Suprapubic skin (tissue), 4 donors: Measurements from ENCODE around the gene PHRF1. TPM values are rescaled to one million over a fixed set of nuclear protein-coding genes. Genes with fewer than 3 reads are reported as not detected.

Experiments
- DNase-seq, 2 donors: peaks; one replicate each; pipeline ENCODE4 v3.0.0-alpha.2; 2019; ENCODE audit warnings: low spot score in 2 of 2
- H3K27ac ChIP-seq: fragments of 200-600 bp; sonication (generic); one replicate; pipeline ENCODE4 v1.5.1; 2019
- H3K27me3 ChIP-seq: fragments of 200-600 bp; sonication (generic); one replicate; pipeline ENCODE4 v1.5.1; 2019
- H3K36me3 ChIP-seq: fragments of 200-600 bp; sonication (generic); one replicate; pipeline ENCODE4 v1.5.1; 2019
- H3K4me1 ChIP-seq: fragments of 200-600 bp; sonication (generic); one replicate; pipeline ENCODE4 v1.5.1; 2019
- H3K4me3 ChIP-seq: fragments of 200-600 bp; sonication (generic); one replicate; pipeline ENCODE4 v1.5.1; 2019; ENCODE audit warnings: mild to moderate bottlenecking
- H3K9me3 ChIP-seq: fragments of 200-600 bp; sonication (generic); one replicate; pipeline ENCODE4 v1.5.1; 2019
- CTCF ChIP-seq, 2 donors: fragments of 200-600 bp in 1 of 2; fragments of 450-650 bp in 1 of 2; sonication (generic) in 1 of 2; IDR thresholded peaks; one replicate each; pipeline ENCODE4 v1.5.1; 2016 to 2019; ENCODE audit warnings: antibody characterized with exemption in 2 of 2, mild to moderate bottlenecking in 1 of 2, moderate library complexity in 1 of 2
- EP300 ChIP-seq: sonication (generic); formaldehyde crosslinking; IDR thresholded peaks from one replicate; pipeline ENCODE4 v1.6.1; 2017; ENCODE audit warnings: antibody characterized with exemption
- POLR2A ChIP-seq, 2 donors: fragments of 450-650 bp; IDR thresholded peaks; one replicate each; pipeline ENCODE4 v1.6.1; 2017; ENCODE audit warnings: antibody characterized with exemption in 2 of 2, mild to moderate bottlenecking in 2 of 2, moderate library complexity in 2 of 2
- POLR2AphosphoS5 ChIP-seq, 3 donors: sonication (generic); formaldehyde crosslinking; IDR thresholded peaks; one replicate each; pipeline ENCODE4 v1.6.1; 2017; ENCODE audit warnings: antibody characterized with exemption in 3 of 3
- WGBS: methylation state at CpG from one replicate; pipeline ENCODE4 v1.1.5; 2018; 5-methylcytosine and 5-hydroxymethylcytosine counted together
- total RNA-seq, 4 donors: library from RNA; depleted of rRNA; stranded (reverse); fragments of >200 nt; gene quantifications; one replicate each; pipeline ENCODE4 v1.1.0, GENCODE V29; 2016

The PHRF1 gene
- total RNA-seq, 4 donors from 2014 or later = 27.9 to 55.6 (median 42.0) TPM

GRCh38 chr11:606245-606644, 30.0 kb downstream of the PHRF1 start:
- Histone ChIP-seq H3K4me3 (no peak overlapping the region), H3K9me3 (no peaks in the 10 kb centered on the region), H3K36me3 (peaks cover 99% of the 10 kb centered on the region), H3K27me3 (no peaks in the 10 kb centered on the region), H3K4me1 (peaks cover 20% of the 10 kb centered on the region), H3K27ac (no peak overlapping the region)
- TF ChIP-seq EP300 = no peak
- TF ChIP-seq POLR2A (IDR thresholded peaks at IDR 0.05) = no peak
- no peak for TF ChIP-seq CTCF (IDR thresholded peaks at IDR 0.05)
- no peak for TF ChIP-seq POLR2AphosphoS5 (IDR thresholded peaks at IDR 0.05)
- WGBS = 50% methylated on average over 13 of the region's 19 CpGs
- peak in 1 of 2 donors; percentile 69 for DNase-seq

GRCh38 chr11:607020-607780, 30.9 kb downstream of the PHRF1 start:
- TF ChIP-seq EP300 = no peak
- no peak for TF ChIP-seq POLR2A (IDR thresholded peaks at IDR 0.05)
- no peak for TF ChIP-seq CTCF (IDR thresholded peaks at IDR 0.05)
- TF ChIP-seq POLR2AphosphoS5 (IDR thresholded peaks at IDR 0.05) = no peak
- peaks cover 99% of the 10 kb centered on the region for H3K36me3 ChIP-seq
- peaks cover 28% of the 10 kb centered on the region for H3K4me1 ChIP-seq
- WGBS = 86% methylated on average over 14 of the region's 35 CpGs
- H3K27me3 ChIP-seq = no peaks in the 10 kb centered on the region
- no peak overlapping the region for H3K4me3 ChIP-seq
- H3K27ac ChIP-seq = no peak overlapping the region
- DNase-seq = no peak
- no peaks in the 10 kb centered on the region for H3K9me3 ChIP-seq

- peak in 1 of 2 donors; percentile 62 for DNase-seq
- H3K9me3 ChIP-seq = no peaks in the 10 kb centered on the region
- H3K4me3 ChIP-seq = no peak overlapping the region
- 95% methylated on average over 36 of the region's 45 CpGs for WGBS
- H3K4me1 ChIP-seq = peaks cover 36% of the 10 kb centered on the region
- H3K36me3 ChIP-seq = peaks cover 99% of the 10 kb centered on the region
- no peaks in the 10 kb centered on the region for H3K27me3 ChIP-seq
- no peak overlapping the region for H3K27ac ChIP-seq
- TF ChIP-seq EP300 = no peak
- no peak for TF ChIP-seq CTCF (IDR thresholded peaks at IDR 0.05)
- no peak for TF ChIP-seq POLR2A (IDR thresholded peaks at IDR 0.05)
- no peak for TF ChIP-seq POLR2AphosphoS5 (IDR thresholded peaks at IDR 0.05)
Observed at GRCh38 chr11:607971-608659, 31.8 kb downstream of the PHRF1 start.

GRCh38 chr11:608791-609251, 32.6 kb downstream of the PHRF1 start:
- H3K9me3 ChIP-seq = no peaks in the 10 kb centered on the region
- DNase-seq = no peak
- H3K4me1 ChIP-seq = peaks cover 43% of the 10 kb centered on the region
- H3K36me3 ChIP-seq = peaks cover 96% of the 10 kb centered on the region
- no peak overlapping the region for H3K27ac ChIP-seq
- H3K4me3 ChIP-seq = no peak overlapping the region
- H3K27me3 ChIP-seq = no peaks in the 10 kb centered on the region
- 95% methylated on average over 28 of the region's 28 CpGs for WGBS
- TF ChIP-seq POLR2A (IDR thresholded peaks at IDR 0.05) (no peak), POLR2AphosphoS5 (IDR thresholded peaks at IDR 0.05) (no peak), EP300 (no peak), CTCF (IDR thresholded peaks at IDR 0.05) (no peak)

- Histone ChIP-seq H3K9me3 (no peaks in the 10 kb centered on the region), H3K4me1 (peaks cover 49% of the 10 kb centered on the region), H3K4me3 (no peak overlapping the region), H3K27ac (no peak overlapping the region), H3K36me3 (peaks cover 90% of the 10 kb centered on the region), H3K27me3 (no peaks in the 10 kb centered on the region)
- WGBS = 91% methylated on average over 8 of the region's 28 CpGs
- TF ChIP-seq POLR2AphosphoS5 (IDR thresholded peaks at IDR 0.05) (no peak), POLR2A (IDR thresholded peaks at IDR 0.05) (no peak), EP300 (no peak), CTCF (IDR thresholded peaks at IDR 0.05) (no peak)
- DNase-seq = peak in 1 of 2 donors; percentile 64
Observed at GRCh38 chr11:609341-609811, 33.1 kb downstream of the PHRF1 start.
